ENCODE measurements around the gene IPO4. TPM values are rescaled to one million over a fixed set of nuclear protein-coding genes. Genes with fewer than 3 reads are reported as not detected.
"Not testable (repeated sequence)": the region's sequence is repeated elsewhere in the genome, so short reads cannot be mapped to it uniquely, and the experiment has no call there.

IPO4 gene
- total RNA-seq, 1 experiment from 2014 or later, result 82.6 TPM

- Mint-ChIP-seq H3K27ac (ENCODE audit: unreplicated experiment) (no peak overlapping the region), H3K27me3 (ENCODE audit: unreplicated experiment) (no peaks in the 10 kb centered on the region)
Measured at GRCh38 chr14:24207104-24207551, 18.5 kb upstream of the IPO4 start.

GRCh38 chr14:24206260-24207103 lies 17.9 kb upstream of the IPO4 start:
- no peak overlapping the region for H3K4me3 Mint-ChIP-seq (ENCODE audit: low read depth, unreplicated experiment)
- intact Hi-C loops (cut with micrococcal nuclease; ENCODE audit: unreplicated experiment), result no loop called here
- no peaks in the 10 kb centered on the region for H3K27me3 Mint-ChIP-seq (ENCODE audit: unreplicated experiment)
- no TSS peak for BruUV-seq (replicated peaks)
- TF ChIP-seq, protein P1, sequence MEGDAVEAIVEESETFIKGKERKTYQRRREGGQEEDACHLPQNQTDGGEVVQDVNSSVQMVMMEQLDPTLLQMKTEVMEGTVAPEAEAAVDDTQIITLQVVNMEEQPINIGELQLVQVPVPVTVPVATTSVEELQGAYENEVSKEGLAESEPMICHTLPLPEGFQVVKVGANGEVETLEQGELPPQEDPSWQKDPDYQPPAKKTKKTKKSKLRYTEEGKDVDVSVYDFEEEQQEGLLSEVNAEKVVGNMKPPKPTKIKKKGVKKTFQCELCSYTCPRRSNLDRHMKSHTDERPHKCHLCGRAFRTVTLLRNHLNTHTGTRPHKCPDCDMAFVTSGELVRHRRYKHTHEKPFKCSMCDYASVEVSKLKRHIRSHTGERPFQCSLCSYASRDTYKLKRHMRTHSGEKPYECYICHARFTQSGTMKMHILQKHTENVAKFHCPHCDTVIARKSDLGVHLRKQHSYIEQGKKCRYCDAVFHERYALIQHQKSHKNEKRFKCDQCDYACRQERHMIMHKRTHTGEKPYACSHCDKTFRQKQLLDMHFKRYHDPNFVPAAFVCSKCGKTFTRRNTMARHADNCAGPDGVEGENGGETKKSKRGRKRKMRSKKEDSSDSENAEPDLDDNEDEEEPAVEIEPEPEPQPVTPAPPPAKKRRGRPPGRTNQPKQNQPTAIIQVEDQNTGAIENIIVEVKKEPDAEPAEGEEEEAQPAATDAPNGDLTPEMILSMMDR (IDR thresholded peaks at IDR 0.05; ENCODE audit: unreplicated experiment), result no peak
- peaks cover 63% of the 10 kb centered on the region for H3K36me3 Mint-ChIP-seq (ENCODE audit: insufficient read depth, unreplicated experiment)
- CTCF ChIA-PET, result no interaction called here
- H3K27ac Mint-ChIP-seq (ENCODE audit: unreplicated experiment), result no peak overlapping the region
- H3K4me1 Mint-ChIP-seq (ENCODE audit: low read depth, unreplicated experiment), result no peaks in the 10 kb centered on the region
- no peak for DNase-seq
- peaks cover 5% of the 10 kb centered on the region for H3K9me3 Mint-ChIP-seq (ENCODE audit: low read depth, unreplicated experiment)

More at GRCh38 chr14:24207104-24207551, 18.5 kb upstream of the IPO4 start:
- Mint-ChIP-seq H3K4me1 (ENCODE audit: low read depth, unreplicated experiment) (no peaks in the 10 kb centered on the region), H3K36me3 (ENCODE audit: insufficient read depth, unreplicated experiment) (peaks cover 62% of the 10 kb centered on the region), H3K4me3 (ENCODE audit: low read depth, unreplicated experiment) (no peak overlapping the region), H3K9me3 (ENCODE audit: low read depth, unreplicated experiment) (peaks cover 5% of the 10 kb centered on the region)
- TF ChIP-seq, protein P1 (IDR thresholded peaks at IDR 0.05; ENCODE audit: unreplicated experiment), result no peak
- no peak for DNase-seq
- BruUV-seq (replicated peaks), result no TSS peak
- intact Hi-C loops (cut with micrococcal nuclease; ENCODE audit: unreplicated experiment), result no loop called here
- CTCF ChIA-PET, result no interaction called here

DNA sequence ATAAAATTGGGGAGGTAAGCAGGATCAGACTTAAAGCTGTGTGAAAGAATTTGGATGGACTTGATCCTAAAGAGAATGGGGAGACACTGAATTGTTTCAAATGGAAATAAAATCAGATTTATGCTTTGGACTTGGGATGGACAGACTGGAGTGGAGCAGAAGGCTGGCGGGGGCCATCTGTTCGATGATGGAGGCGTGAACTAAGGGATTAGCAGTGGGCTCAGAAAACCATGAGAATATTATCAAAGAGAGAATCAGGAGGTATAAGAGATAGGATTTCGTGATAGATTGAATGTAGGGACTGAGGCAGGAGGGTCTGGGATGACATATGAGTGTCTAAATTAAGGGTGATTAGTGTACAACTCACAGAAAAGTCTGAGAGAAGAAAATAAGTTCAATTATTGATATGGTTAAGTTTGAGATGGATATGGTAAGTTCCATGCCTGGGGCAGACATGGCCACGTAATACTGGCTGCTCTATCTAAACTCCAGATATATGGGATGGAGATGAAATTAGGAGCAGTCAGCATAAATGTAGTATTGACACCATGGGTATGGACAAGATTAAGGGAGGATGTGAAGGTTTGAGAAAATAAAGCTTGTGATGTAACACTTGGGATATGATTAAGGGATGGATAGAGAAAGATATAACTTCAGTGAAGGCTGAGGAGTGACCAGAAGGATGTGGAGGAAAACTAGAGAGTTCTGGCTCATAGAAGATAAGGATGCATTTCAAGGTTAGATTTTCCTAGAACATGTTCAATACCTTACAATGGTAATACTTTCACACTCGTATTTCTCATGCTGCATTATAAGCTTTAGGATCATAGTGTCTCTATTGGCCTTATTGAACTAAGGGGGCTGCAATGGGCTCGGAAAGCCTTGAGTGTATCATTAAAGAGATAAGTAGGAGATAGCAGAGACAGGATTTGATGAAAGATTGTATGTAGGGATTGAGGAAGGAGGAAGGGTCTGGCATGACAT lies 15.8 kb upstream of the IPO4 start:
- TF ChIP-seq, protein P1 (IDR thresholded peaks at IDR 0.05; ENCODE audit: unreplicated experiment), result no peak
- CTCF ChIA-PET, result no interaction called here
- no peak overlapping the region for H3K27ac Mint-ChIP-seq (ENCODE audit: unreplicated experiment)
- H3K36me3 Mint-ChIP-seq (ENCODE audit: insufficient read depth, unreplicated experiment), result peaks cover 66% of the 10 kb centered on the region
- intact Hi-C loops (cut with micrococcal nuclease; ENCODE audit: unreplicated experiment), result no loop called here
- no peak for DNase-seq
- H3K27me3 Mint-ChIP-seq (ENCODE audit: unreplicated experiment), result no peaks in the 10 kb centered on the region
- no peak overlapping the region for H3K4me3 Mint-ChIP-seq (ENCODE audit: low read depth, unreplicated experiment)
- peaks cover 5% of the 10 kb centered on the region for H3K9me3 Mint-ChIP-seq (ENCODE audit: low read depth, unreplicated experiment)
- H3K4me1 Mint-ChIP-seq (ENCODE audit: low read depth, unreplicated experiment), result no peaks in the 10 kb centered on the region
- BruUV-seq (replicated peaks), result no TSS peak

DNA sequence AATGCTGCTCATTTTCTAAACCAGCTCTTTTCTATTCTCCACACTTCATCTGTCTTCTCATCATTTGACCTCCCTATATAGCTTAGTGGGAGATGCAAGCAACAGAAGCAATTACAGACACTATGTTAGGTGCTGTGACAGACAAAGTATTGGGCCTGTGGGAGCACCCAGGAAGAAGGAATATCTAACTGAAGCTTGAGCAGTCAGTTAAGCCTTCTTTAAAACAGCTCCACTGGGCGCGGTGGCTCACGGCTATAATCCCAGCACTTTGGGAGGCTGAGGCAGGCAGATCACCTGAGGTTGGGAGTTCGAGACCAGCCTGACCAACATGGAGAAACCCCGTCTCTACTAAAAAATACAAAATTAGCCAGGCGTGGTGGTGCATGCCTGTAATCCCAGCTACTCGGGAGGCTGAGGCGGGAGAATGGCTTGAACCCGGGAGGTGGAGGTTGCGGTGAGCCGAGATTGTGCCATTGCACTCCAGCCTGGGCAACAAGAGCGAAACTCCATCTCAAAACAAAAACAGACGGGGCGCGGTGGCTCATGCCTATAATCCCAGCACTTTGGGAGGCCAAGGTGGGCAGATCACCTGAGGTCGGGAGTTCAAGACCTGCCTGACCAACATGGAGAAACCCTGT lies 14.8 kb upstream of the IPO4 start:
- BruUV-seq (replicated peaks), result not testable (repeated sequence)

DNA sequence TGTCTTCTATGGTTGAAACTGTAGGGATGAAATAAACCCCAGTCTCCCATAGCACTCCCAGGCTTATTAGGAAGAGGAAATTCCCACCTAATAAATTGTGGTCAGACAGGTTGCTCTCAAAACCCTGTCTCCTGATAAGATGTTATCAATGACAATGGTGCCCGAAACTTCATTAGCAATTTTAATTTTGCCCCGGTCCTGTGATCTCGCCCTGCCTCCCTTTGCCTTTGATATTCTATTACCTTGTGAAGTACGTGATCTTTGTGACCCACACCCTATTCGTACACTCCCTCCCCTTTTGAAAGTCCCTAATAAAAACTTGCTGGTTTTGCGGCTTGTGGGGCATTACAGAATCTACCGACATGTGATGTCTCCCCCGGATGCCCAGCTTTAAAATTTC lies 13.9 kb upstream of the IPO4 start:
- intact Hi-C loops (cut with micrococcal nuclease; ENCODE audit: unreplicated experiment); CTCF ChIA-PET; H3K4me1 Mint-ChIP-seq (ENCODE audit: low read depth, unreplicated experiment); BruUV-seq (replicated peaks); H3K27me3 Mint-ChIP-seq (ENCODE audit: unreplicated experiment); DNase-seq; H3K27ac Mint-ChIP-seq (ENCODE audit: unreplicated experiment); H3K4me3 Mint-ChIP-seq (ENCODE audit: low read depth, unreplicated experiment); H3K9me3 Mint-ChIP-seq (ENCODE audit: low read depth, unreplicated experiment): not testable (repeated sequence)
- peaks cover 63% of the 10 kb centered on the region for H3K36me3 Mint-ChIP-seq (ENCODE audit: insufficient read depth, unreplicated experiment)

More for the DNA sequence above, 14.8 kb upstream of the IPO4 start:
- H3K9me3 Mint-ChIP-seq (ENCODE audit: low read depth, unreplicated experiment); H3K4me1 Mint-ChIP-seq (ENCODE audit: low read depth, unreplicated experiment); DNase-seq; CTCF ChIA-PET; H3K27me3 Mint-ChIP-seq (ENCODE audit: unreplicated experiment); H3K4me3 Mint-ChIP-seq (ENCODE audit: low read depth, unreplicated experiment); H3K27ac Mint-ChIP-seq (ENCODE audit: unreplicated experiment); intact Hi-C loops (cut with micrococcal nuclease; ENCODE audit: unreplicated experiment): not testable (repeated sequence)
- peaks cover 68% of the 10 kb centered on the region for H3K36me3 Mint-ChIP-seq (ENCODE audit: insufficient read depth, unreplicated experiment)

Data from Calu3 (cell line).